ENCODE results near the gene TMEM145. TPM values are rescaled to one million over a fixed set of nuclear protein-coding genes. Genes with fewer than 3 reads are reported as not detected.

Gene TMEM145
- total RNA-seq, 4 donors from 2014 or later: not detected

GRCh38 chr19:42279155-42279901, 33.8 kb upstream of the TMEM145 start:
- H3K27ac ChIP-seq: peak overlapping the region; percentile 91 to 99 (median 92)
- H3K36me3 ChIP-seq: peaks cover 0 to 4% (median 0%) of the 10 kb centered on the region in 4 donors
- TF ChIP-seq EP300 (IDR thresholded peaks at IDR 0.05; ENCODE audit: low read depth) (no peak), POLR2A (IDR thresholded peaks at IDR 0.05) (no peak), POLR2AphosphoS5 (IDR thresholded peaks at IDR 0.05) (no peak), CTCF (IDR thresholded peaks at IDR 0.05) (no peak)
- H3K4me3 ChIP-seq: peak overlapping the region; percentile 50 to 89 (median 84)
- no peak for DNase-seq
- in situ Hi-C loops (cut with MboI; ENCODE audit: low pct_ligation_motif_present in 1 of 4, low pct_unique_long_range_greater_than_20kb in 1 of 4, low sequenced_read_pairs in 3 of 4): no loop called here
- no peaks in the 10 kb centered on the region for H3K9me3 ChIP-seq
- 10 to 23% methylated on average over 6 of the region's 6 CpGs for WGBS, 2 donors (ENCODE audit: low coverage in 1 of 2)
- H3K4me1 ChIP-seq: peaks cover 43 to 75% (median 60%) of the 10 kb centered on the region in 4 donors
- H3K27me3 ChIP-seq: no peaks in the 10 kb centered on the region
- intact Hi-C loops (cut with DNase I; ENCODE audit: low total_unique reads): loop anchor here (2.0 kb wide), 1 partner anchor 33 kb away; no protein-coding TSS in a partner anchor

DNA sequence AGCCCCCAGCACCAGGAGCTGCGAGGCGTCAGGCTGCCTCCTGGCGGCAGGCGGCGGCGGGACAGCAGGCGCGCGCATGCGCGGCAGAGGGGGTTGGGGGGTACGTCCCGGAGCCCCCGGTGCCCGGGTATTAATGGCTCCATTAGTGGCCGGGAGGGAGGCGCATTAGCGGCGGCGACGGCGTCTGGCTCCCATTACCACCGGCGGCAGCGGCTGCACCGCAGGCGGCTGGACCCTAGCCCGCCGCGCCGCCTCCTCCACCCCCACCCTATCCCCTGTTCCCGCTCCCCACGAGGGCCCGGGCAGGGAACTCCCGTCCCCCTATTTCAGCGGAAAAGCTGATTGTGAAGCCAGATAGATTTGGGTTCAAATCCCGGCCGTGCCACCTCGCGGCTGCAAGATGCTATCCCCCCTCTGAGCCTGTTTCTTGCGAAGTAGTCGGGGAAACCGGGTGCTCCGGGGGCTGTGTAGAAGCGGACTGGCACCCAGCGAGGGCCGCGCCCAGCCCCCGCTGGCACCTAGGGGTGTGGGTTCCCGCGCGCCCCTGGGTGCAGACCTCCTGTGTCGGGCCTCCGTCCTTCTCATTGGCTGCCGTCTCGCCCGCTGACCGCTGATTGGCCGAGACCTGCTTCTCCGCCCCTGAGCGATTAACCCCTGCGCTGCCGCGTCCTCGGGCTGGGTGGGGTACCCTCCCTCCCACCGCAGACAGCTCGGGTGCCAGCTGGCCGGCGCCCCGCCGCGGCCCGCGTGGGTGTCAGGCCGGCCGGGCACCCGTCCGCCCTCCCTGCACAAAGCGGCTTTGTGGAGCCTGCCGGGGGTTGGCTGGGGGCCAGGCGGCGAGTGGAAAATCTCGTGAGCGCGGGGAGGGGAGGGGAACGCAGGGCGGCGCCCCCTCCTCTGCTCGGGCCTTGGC, 33.0 kb upstream of the TMEM145 start:
- Histone ChIP-seq H3K27me3 (no peaks in the 10 kb centered on the region), H3K4me3 (peak overlapping the region; percentile 50 to 89 (median 84)), H3K27ac (peak overlapping the region; percentile 91 to 99 (median 92)), H3K36me3 (no peaks in the 10 kb centered on the region), H3K4me1 (peaks cover 48 to 76% (median 66%) of the 10 kb centered on the region in 4 donors), H3K9me3 (no peaks in the 10 kb centered on the region)
- in situ Hi-C loops (cut with MboI; ENCODE audit: low pct_ligation_motif_present in 1 of 4, low pct_unique_long_range_greater_than_20kb in 1 of 4, low sequenced_read_pairs in 3 of 4): no loop called here
- intact Hi-C loops (cut with DNase I; ENCODE audit: low total_unique reads): loop anchor here (2.0 kb wide), 1 partner anchor 33 kb away; no protein-coding TSS in a partner anchor
- WGBS, 2 donors (ENCODE audit: low coverage in 1 of 2): 0% methylated on average over 46 of the region's 89 CpGs; no CpG with 5 or more reads in 1 of the 2 donors
- peak; percentile 89 for DNase-seq
- TF ChIP-seq POLR2AphosphoS5 (IDR thresholded peaks at IDR 0.05) (peak; percentile 19 to 78 (median 77)), CTCF (IDR thresholded peaks at IDR 0.05) (peak; percentile 91 to 96 (median 92)), EP300 (IDR thresholded peaks at IDR 0.05; ENCODE audit: low read depth) (no peak)

DNA sequence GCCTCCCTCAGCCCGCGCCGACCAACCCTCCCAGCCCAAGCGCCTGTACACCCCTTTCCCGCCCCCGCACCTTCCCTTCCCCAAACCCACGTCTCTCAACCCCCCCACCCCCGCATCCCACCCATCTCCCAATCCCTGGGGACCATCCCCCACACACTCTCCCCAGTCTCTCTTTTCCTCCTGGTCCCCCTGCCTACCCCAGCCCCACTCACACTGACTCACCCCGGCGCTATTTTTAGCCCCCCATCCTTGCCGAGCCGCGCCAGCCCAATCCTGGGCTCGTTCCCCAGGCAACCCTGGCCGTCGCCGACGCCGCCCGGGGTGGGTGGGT, 32.3 kb upstream of the TMEM145 start:
- peak overlapping the region; percentile 50 to 89 (median 84) for H3K4me3 ChIP-seq
- intact Hi-C loops (cut with DNase I; ENCODE audit: low total_unique reads) (no loop called here), in situ Hi-C loops (cut with MboI; ENCODE audit: low pct_ligation_motif_present in 1 of 4, low pct_unique_long_range_greater_than_20kb in 1 of 4, low sequenced_read_pairs in 3 of 4) (no loop called here)
- TF ChIP-seq POLR2AphosphoS5 (IDR thresholded peaks at IDR 0.05): no peak
- no peak for TF ChIP-seq EP300 (IDR thresholded peaks at IDR 0.05; ENCODE audit: low read depth)
- TF ChIP-seq POLR2A (IDR thresholded peaks at IDR 0.05): no peak
- no peak for TF ChIP-seq CTCF (IDR thresholded peaks at IDR 0.05)
- H3K9me3 ChIP-seq: no peaks in the 10 kb centered on the region
- 1% methylated on average over 19 of the region's 20 CpGs; no CpG with 5 or more reads in 1 of the 2 donors for WGBS, 2 donors (ENCODE audit: low coverage in 1 of 2)
- no peaks in the 10 kb centered on the region for H3K36me3 ChIP-seq
- H3K27me3 ChIP-seq: no peaks in the 10 kb centered on the region
- H3K27ac ChIP-seq: peak overlapping the region; percentile 91 to 99 (median 92)
- H3K4me1 ChIP-seq: peaks cover 54 to 82% (median 71%) of the 10 kb centered on the region in 4 donors
- peak; percentile 49 for DNase-seq

Data from transverse colon (tissue), 4 donors.